ENCODE results near the gene RPGR.

The RPGR gene

GRCh38 chrX:38236901-38237615 is 90.3 kb downstream of the RPGR start:
- no peak overlapping the region for H3K4me3 ChIP-seq (ENCODE audit: low read depth, low read length)
- TF ChIP-seq CTCF (IDR thresholded peaks at IDR 0.05; ENCODE audit: low read depth, low read length) = no peak

GRCh38 chrX:38233891-38234667 is 93.2 kb downstream of the RPGR start:
- H3K4me3 ChIP-seq (ENCODE audit: low read depth, low read length) = no peak overlapping the region
- no peak for TF ChIP-seq CTCF (IDR thresholded peaks at IDR 0.05; ENCODE audit: low read depth, low read length)

GRCh38 chrX:38232079-38232686 is 95.1 kb downstream of the RPGR start:
- H3K4me3 ChIP-seq (ENCODE audit: low read depth, low read length) = no peak overlapping the region
- no peak for TF ChIP-seq CTCF (IDR thresholded peaks at IDR 0.05; ENCODE audit: low read depth, low read length)

- TF ChIP-seq CTCF (IDR thresholded peaks at IDR 0.05; ENCODE audit: low read depth, low read length) = no peak
- H3K4me3 ChIP-seq (ENCODE audit: low read depth, low read length) = peak overlapping the region; percentile 33
Measured at GRCh38 chrX:38225093-38225492, 102.2 kb downstream of the RPGR start.

- no peak overlapping the region for H3K4me3 ChIP-seq (ENCODE audit: low read depth, low read length)
- TF ChIP-seq CTCF (IDR thresholded peaks at IDR 0.05; ENCODE audit: low read depth, low read length) = no peak
Measured at GRCh38 chrX:38224160-38224559, 103.1 kb downstream of the RPGR start.

- TF ChIP-seq CTCF (IDR thresholded peaks at IDR 0.05; ENCODE audit: low read depth, low read length) = no peak
- H3K4me3 ChIP-seq (ENCODE audit: low read depth, low read length) = no peak overlapping the region
Measured at GRCh38 chrX:38221391-38221929, 105.8 kb downstream of the RPGR start.
